ENCODE results near the gene RNF113B.

The RNF113B gene

GRCh38 chr13:98187155-98187964 is 10.3 kb upstream of the RNF113B start:
- DNase-seq = no peak
- CTCF ChIA-PET = no interaction called here
- no peak overlapping the region for H3K4me3 ChIP-seq (ENCODE audit: control insufficient read depth in 1 of 7, extremely low read depth in 1 of 7, insufficient read depth in 4 of 7, low read depth in 2 of 7, low read length in 6 of 7)
- no peaks in the 10 kb centered on the region for H3K27me3 ChIP-seq (replicated peaks in 2 of 5; ENCODE audit: control insufficient read depth in 4 of 5, insufficient read depth in 5 of 5, low read length in 4 of 5)
- H3K27ac ChIP-seq (ENCODE audit: insufficient read depth in 1 of 2, low read depth in 1 of 2, low read length in 2 of 2, poor library complexity in 1 of 2, severe bottlenecking in 2 of 2) = no peak overlapping the region
- POLR2A ChIA-PET = interaction anchor here (0.6 kb wide), 1 partner anchor 1650 kb away, joined by 3 read pairs; no protein-coding TSS in a partner anchor
- WGBS (ENCODE audit: insufficient coverage) = 100% methylated on average over 2 of the region's 4 CpGs
- no peaks in the 10 kb centered on the region for H3K4me1 ChIP-seq (ENCODE audit: control extremely low read depth in 1 of 4, control insufficient read depth in 4 of 4, insufficient read depth in 4 of 4, low read length in 3 of 4)
- H3K9me3 ChIP-seq (ENCODE audit: control extremely low read depth in 1 of 5, control insufficient read depth in 4 of 5, insufficient read depth in 2 of 5, low read depth in 1 of 5, low read length in 4 of 5) = no peaks in the 10 kb centered on the region
- H3K36me3 ChIP-seq (ENCODE audit: control insufficient read depth in 4 of 4, insufficient read depth in 4 of 4, low read length in 3 of 4) = no peaks in the 10 kb centered on the region

DNA sequence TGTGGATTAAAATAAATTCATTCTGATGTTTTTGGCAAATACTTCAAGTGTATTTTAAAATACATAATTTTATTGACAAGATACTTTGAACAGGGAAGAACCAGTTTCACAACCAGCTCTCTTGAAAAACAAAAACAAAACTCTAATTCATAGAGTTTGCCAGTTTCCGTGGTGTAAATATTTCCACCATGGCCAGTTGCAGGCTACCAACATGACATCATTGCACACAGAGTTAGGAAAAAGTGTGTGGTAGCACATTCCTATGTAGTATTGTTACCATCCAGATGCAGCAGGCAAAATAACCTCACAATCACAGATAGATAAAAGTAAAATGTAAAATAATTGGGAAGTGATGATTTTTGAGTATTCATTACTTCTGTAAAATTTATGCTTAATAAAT is 7.7 kb upstream of the RNF113B start:
- Histone ChIP-seq H3K4me3 (ENCODE audit: control insufficient read depth in 1 of 7, extremely low read depth in 1 of 7, insufficient read depth in 4 of 7, low read depth in 2 of 7, low read length in 6 of 7) (no peak overlapping the region), H3K27me3 (replicated peaks in 2 of 5; ENCODE audit: control insufficient read depth in 4 of 5, insufficient read depth in 5 of 5, low read length in 4 of 5) (peaks cover 0 to 3% (median 0%) of the 10 kb centered on the region in 5 experiments), H3K27ac (ENCODE audit: insufficient read depth in 1 of 2, low read depth in 1 of 2, low read length in 2 of 2, poor library complexity in 1 of 2, severe bottlenecking in 2 of 2) (no peak overlapping the region), H3K4me1 (ENCODE audit: control extremely low read depth in 1 of 4, control insufficient read depth in 4 of 4, insufficient read depth in 4 of 4, low read length in 3 of 4) (no peaks in the 10 kb centered on the region), H3K36me3 (ENCODE audit: control insufficient read depth in 4 of 4, insufficient read depth in 4 of 4, low read length in 3 of 4) (no peaks in the 10 kb centered on the region), H3K9me3 (ENCODE audit: control extremely low read depth in 1 of 5, control insufficient read depth in 4 of 5, insufficient read depth in 2 of 5, low read depth in 1 of 5, low read length in 4 of 5) (no peaks in the 10 kb centered on the region)
- ChIA-PET POLR2A (no interaction called here), CTCF (no interaction called here)
- WGBS (ENCODE audit: insufficient coverage) = no CpG with 5 or more reads among the region's 1 CpG
- no peak for DNase-seq

GRCh38 chr13:98182589-98182988 is 5.5 kb upstream of the RNF113B start:
- Histone ChIP-seq H3K4me1 (ENCODE audit: control extremely low read depth in 1 of 4, control insufficient read depth in 4 of 4, insufficient read depth in 4 of 4, low read length in 3 of 4) (no peaks in the 10 kb centered on the region), H3K4me3 (ENCODE audit: control insufficient read depth in 1 of 7, extremely low read depth in 1 of 7, insufficient read depth in 4 of 7, low read depth in 2 of 7, low read length in 6 of 7) (no peak overlapping the region), H3K36me3 (ENCODE audit: control insufficient read depth in 4 of 4, insufficient read depth in 4 of 4, low read length in 3 of 4) (no peaks in the 10 kb centered on the region), H3K9me3 (ENCODE audit: control extremely low read depth in 1 of 5, control insufficient read depth in 4 of 5, insufficient read depth in 2 of 5, low read depth in 1 of 5, low read length in 4 of 5) (peaks cover 0 to 4% (median 0%) of the 10 kb centered on the region in 5 experiments), H3K27ac (ENCODE audit: insufficient read depth in 1 of 2, low read depth in 1 of 2, low read length in 2 of 2, poor library complexity in 1 of 2, severe bottlenecking in 2 of 2) (no peak overlapping the region), H3K27me3 (replicated peaks in 2 of 5; ENCODE audit: control insufficient read depth in 4 of 5, insufficient read depth in 5 of 5, low read length in 4 of 5) (peaks cover 0 to 3% (median 0%) of the 10 kb centered on the region in 5 experiments)
- WGBS (ENCODE audit: insufficient coverage) = 92% methylated on average over 2 of the region's 3 CpGs
- DNase-seq = no peak
- CTCF ChIA-PET = no interaction called here
- POLR2A ChIA-PET = no interaction called here

DNA sequence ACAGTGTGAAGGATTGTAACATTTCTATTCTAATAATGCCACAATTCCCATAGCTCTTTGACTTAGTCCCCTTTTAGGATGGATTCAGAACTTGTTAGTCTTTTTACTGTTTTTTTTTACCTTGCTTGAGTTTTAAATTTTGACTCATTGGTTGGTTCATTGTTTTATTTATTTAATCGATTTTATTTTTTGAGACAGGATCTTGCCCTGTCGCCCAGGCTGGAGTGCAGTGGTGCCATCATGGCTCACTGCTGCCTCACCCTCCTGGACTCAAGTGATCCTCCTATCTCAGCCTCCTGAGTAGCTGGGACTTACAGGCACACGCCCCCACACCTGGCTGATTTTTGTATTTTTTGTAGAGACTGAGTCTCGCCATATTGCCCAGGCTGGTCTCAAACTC is 5.1 kb upstream of the RNF113B start:
- Histone ChIP-seq H3K27me3 (replicated peaks in 2 of 5; ENCODE audit: control insufficient read depth in 4 of 5, insufficient read depth in 5 of 5, low read length in 4 of 5) (peaks cover 0 to 3% (median 0%) of the 10 kb centered on the region in 5 experiments), H3K4me3 (ENCODE audit: control insufficient read depth in 1 of 7, extremely low read depth in 1 of 7, insufficient read depth in 4 of 7, low read depth in 2 of 7, low read length in 6 of 7) (no peak overlapping the region), H3K4me1 (ENCODE audit: control extremely low read depth in 1 of 4, control insufficient read depth in 4 of 4, insufficient read depth in 4 of 4, low read length in 3 of 4) (no peaks in the 10 kb centered on the region), H3K27ac (ENCODE audit: insufficient read depth in 1 of 2, low read depth in 1 of 2, low read length in 2 of 2, poor library complexity in 1 of 2, severe bottlenecking in 2 of 2) (no peak overlapping the region), H3K36me3 (ENCODE audit: control insufficient read depth in 4 of 4, insufficient read depth in 4 of 4, low read length in 3 of 4) (no peaks in the 10 kb centered on the region), H3K9me3 (ENCODE audit: control extremely low read depth in 1 of 5, control insufficient read depth in 4 of 5, insufficient read depth in 2 of 5, low read depth in 1 of 5, low read length in 4 of 5) (peaks cover 0 to 4% (median 0%) of the 10 kb centered on the region in 5 experiments)
- POLR2A ChIA-PET = no interaction called here
- WGBS (ENCODE audit: insufficient coverage) = 100% methylated on average over 1 of the region's 4 CpGs
- no peak for DNase-seq
- CTCF ChIA-PET = no interaction called here

DNA sequence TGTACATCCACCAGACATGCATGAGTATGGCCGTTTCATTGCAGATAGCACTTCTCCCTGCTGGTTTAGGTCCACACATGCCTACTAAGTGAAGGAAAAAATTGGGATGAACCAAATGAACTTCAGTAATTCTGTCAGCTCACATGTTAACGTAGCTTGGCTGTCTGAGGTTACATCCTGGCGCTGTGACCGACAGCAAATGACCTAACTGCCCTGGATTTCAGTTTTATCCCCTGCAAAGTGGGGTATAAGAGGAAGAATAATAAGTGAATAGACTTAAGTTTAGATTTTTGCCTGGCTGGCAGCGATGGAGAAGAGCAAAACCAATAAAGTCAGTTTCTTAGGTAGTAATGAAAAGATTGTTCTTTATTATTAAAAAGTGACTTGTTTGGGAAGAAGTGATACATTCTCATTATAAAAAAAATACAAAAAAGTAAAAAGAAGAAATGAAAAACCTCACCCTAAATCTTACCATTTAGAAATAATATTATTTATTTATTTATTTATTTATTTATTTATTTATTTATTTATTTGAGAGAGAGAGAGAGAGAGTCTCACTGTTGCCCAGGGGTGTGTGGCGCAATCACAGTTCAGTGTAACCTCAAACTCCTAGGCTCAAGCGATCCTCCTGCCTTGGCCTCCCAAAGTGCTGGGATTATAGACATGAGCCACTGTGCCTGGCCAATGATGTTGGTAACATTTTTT is 4.2 kb upstream of the RNF113B start:
- Histone ChIP-seq H3K36me3 (ENCODE audit: control insufficient read depth in 4 of 4, insufficient read depth in 4 of 4, low read length in 3 of 4) (no peaks in the 10 kb centered on the region), H3K27me3 (replicated peaks in 2 of 5; ENCODE audit: control insufficient read depth in 4 of 5, insufficient read depth in 5 of 5, low read length in 4 of 5) (peaks cover 0 to 3% (median 0%) of the 10 kb centered on the region in 5 experiments), H3K4me1 (ENCODE audit: control extremely low read depth in 1 of 4, control insufficient read depth in 4 of 4, insufficient read depth in 4 of 4, low read length in 3 of 4) (no peaks in the 10 kb centered on the region), H3K27ac (ENCODE audit: insufficient read depth in 1 of 2, low read depth in 1 of 2, low read length in 2 of 2, poor library complexity in 1 of 2, severe bottlenecking in 2 of 2) (no peak overlapping the region), H3K4me3 (ENCODE audit: control insufficient read depth in 1 of 7, extremely low read depth in 1 of 7, insufficient read depth in 4 of 7, low read depth in 2 of 7, low read length in 6 of 7) (no peak overlapping the region), H3K9me3 (ENCODE audit: control extremely low read depth in 1 of 5, control insufficient read depth in 4 of 5, insufficient read depth in 2 of 5, low read depth in 1 of 5, low read length in 4 of 5) (peaks cover 0 to 4% (median 0%) of the 10 kb centered on the region in 5 experiments)
- ChIA-PET CTCF (no interaction called here), POLR2A (no interaction called here)
- WGBS (ENCODE audit: insufficient coverage) = 96% methylated on average over 6 of the region's 7 CpGs
- DNase-seq = no peak

- Histone ChIP-seq H3K4me3 (ENCODE audit: control insufficient read depth in 1 of 7, extremely low read depth in 1 of 7, insufficient read depth in 4 of 7, low read depth in 2 of 7, low read length in 6 of 7) (no peak overlapping the region), H3K4me1 (ENCODE audit: control extremely low read depth in 1 of 4, control insufficient read depth in 4 of 4, insufficient read depth in 4 of 4, low read length in 3 of 4) (no peaks in the 10 kb centered on the region), H3K36me3 (ENCODE audit: control insufficient read depth in 4 of 4, insufficient read depth in 4 of 4, low read length in 3 of 4) (no peaks in the 10 kb centered on the region), H3K27ac (ENCODE audit: insufficient read depth in 1 of 2, low read depth in 1 of 2, low read length in 2 of 2, poor library complexity in 1 of 2, severe bottlenecking in 2 of 2) (no peak overlapping the region), H3K27me3 (replicated peaks in 2 of 5; ENCODE audit: control insufficient read depth in 4 of 5, insufficient read depth in 5 of 5, low read length in 4 of 5) (peaks cover 0 to 3% (median 0%) of the 10 kb centered on the region in 5 experiments), H3K9me3 (ENCODE audit: control extremely low read depth in 1 of 5, control insufficient read depth in 4 of 5, insufficient read depth in 2 of 5, low read depth in 1 of 5, low read length in 4 of 5) (peaks cover 0 to 4% (median 0%) of the 10 kb centered on the region in 5 experiments)
- DNase-seq = no peak
- ChIA-PET POLR2A (no interaction called here), CTCF (no interaction called here)
- WGBS (ENCODE audit: insufficient coverage) = 89% methylated on average over 2 of the region's 3 CpGs
Observed at GRCh38 chr13:98180092-98180491, 3.0 kb upstream of the RNF113B start.

DNA sequence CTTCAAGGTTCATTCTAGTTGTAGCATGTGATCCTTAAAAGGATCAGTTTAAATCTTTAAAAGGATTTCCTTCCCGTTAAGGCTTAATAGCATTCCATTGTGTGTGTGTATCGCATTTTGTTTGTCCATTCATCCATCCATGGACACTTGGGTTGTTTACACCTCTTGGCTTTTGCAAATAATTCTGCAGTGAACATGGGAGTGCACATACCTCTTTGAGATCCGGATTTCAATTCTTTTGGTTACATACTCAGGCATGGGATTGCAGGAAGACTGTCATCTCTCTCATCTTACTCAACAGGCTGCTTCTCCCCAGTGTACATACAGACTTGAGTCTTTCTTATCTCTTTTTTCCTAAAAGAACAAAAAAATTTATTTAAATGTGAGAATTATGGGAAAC is 1.2 kb downstream of the RNF113B start:
- WGBS (ENCODE audit: insufficient coverage) = 97% methylated on average over 3 of the region's 3 CpGs
- Histone ChIP-seq H3K27ac (ENCODE audit: insufficient read depth in 1 of 2, low read depth in 1 of 2, low read length in 2 of 2, poor library complexity in 1 of 2, severe bottlenecking in 2 of 2) (no peak overlapping the region), H3K27me3 (replicated peaks in 2 of 5; ENCODE audit: control insufficient read depth in 4 of 5, insufficient read depth in 5 of 5, low read length in 4 of 5) (peaks cover 0 to 2% (median 0%) of the 10 kb centered on the region in 5 experiments), H3K4me1 (ENCODE audit: control extremely low read depth in 1 of 4, control insufficient read depth in 4 of 4, insufficient read depth in 4 of 4, low read length in 3 of 4) (peaks cover 0 to 9% (median 0%) of the 10 kb centered on the region in 4 experiments), H3K9me3 (ENCODE audit: control extremely low read depth in 1 of 5, control insufficient read depth in 4 of 5, insufficient read depth in 2 of 5, low read depth in 1 of 5, low read length in 4 of 5) (peaks cover 0 to 4% (median 0%) of the 10 kb centered on the region in 5 experiments), H3K36me3 (ENCODE audit: control insufficient read depth in 4 of 4, insufficient read depth in 4 of 4, low read length in 3 of 4) (no peaks in the 10 kb centered on the region), H3K4me3 (ENCODE audit: control insufficient read depth in 1 of 7, extremely low read depth in 1 of 7, insufficient read depth in 4 of 7, low read depth in 2 of 7, low read length in 6 of 7) (no peak overlapping the region)
- no peak for DNase-seq
- CTCF ChIA-PET = interaction anchor here (1.0 kb wide), 1 partner anchor 607 kb away, joined by 3 read pairs; no protein-coding TSS in a partner anchor
- POLR2A ChIA-PET = no interaction called here
